ENCODE results near the gene EXD3. TPM values are rescaled to one million over a fixed set of nuclear protein-coding genes. Genes with fewer than 3 reads are reported as not detected.
A peak's percentile ranks its signal among the peaks of the same experiment; 100 is the strongest.

Gene EXD3
- total and polyA plus RNA-seq, 2 of the 4 experiments (the other 2 are of a cell fraction): 1.1 to 7.4 TPM

DNA sequence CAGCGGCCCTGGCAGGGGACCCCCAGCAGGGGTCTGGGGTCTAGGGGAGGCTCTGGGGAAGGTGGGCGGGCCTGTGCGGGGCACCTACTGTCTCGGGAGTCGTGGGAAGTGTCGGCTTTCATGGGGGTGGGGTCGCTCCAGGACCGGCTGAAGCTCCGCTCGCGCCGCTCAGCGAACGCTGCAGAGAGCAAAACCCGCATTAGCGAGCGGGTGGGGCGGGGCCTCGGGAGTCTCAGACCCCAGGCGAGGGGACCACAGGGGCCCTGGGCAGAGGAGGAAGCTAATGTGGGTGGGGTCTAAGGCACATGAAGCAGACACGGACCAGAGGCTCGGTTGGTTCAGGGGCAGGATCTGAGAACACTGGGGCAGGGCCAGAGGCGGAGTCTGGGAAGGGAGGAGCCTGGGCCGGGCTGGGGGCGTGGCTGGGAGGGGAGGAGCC is 30.7 kb upstream of the EXD3 start:
- Histone ChIP-seq H2AFZ (replicated peaks; ENCODE audit: low read length, poor library complexity) (peak overlapping the region; percentile 89), H4K91ac (ENCODE audit: insufficient read depth, low read depth, low read length) (no peak overlapping the region), H3K4me2 (ENCODE audit: low read depth, low read length) (peak overlapping the region; percentile 21), H3K4ac (ENCODE audit: low read depth, low read length) (no peak overlapping the region), H3K56ac (ENCODE audit: extremely low read depth, insufficient read depth, low read length) (no peak overlapping the region), H3K9me3 (ENCODE audit: control insufficient read depth, insufficient read depth, low read length) (no peaks in the 10 kb centered on the region), H3K18ac (ENCODE audit: low read depth, low read length) (no peak overlapping the region), H4K8ac (ENCODE audit: low read depth in 2 of 2, low read length in 2 of 2) (peak overlapping the region in 1 of 2 experiments; percentile 47; a peak in 1 of 4 replicates), H3K27me3 (ENCODE audit: control insufficient read depth, insufficient read depth, low read length) (no peaks in the 10 kb centered on the region), H3K4me1 (ENCODE audit: control insufficient read depth, insufficient read depth, low read length) (peaks cover 20% of the 10 kb centered on the region), H3K4me3 (ENCODE audit: insufficient read depth, low read depth, low read length) (no peak overlapping the region; the same call in 1 of the 2 replicates), H2BK120ac (ENCODE audit: low read depth, low read length) (no peak overlapping the region), H4K20me1 (ENCODE audit: insufficient read depth, low read length) (peaks cover 37% of the 10 kb centered on the region), H3K23ac (ENCODE audit: low read depth, low read length) (no peak overlapping the region), H3K9me1 (ENCODE audit: insufficient read depth, low read length) (no peaks in the 10 kb centered on the region), H2AK9ac (replicated peaks; ENCODE audit: low read depth, low read length, poor library complexity) (no peak overlapping the region), H2BK5ac (ENCODE audit: low read depth, low read length, poor library complexity, severe bottlenecking) (no peak overlapping the region), H3K27ac (ENCODE audit: insufficient read depth, low read length) (no peak overlapping the region), H2BK20ac (ENCODE audit: low read depth, low read length) (no peak overlapping the region), H3K14ac (replicated peaks; ENCODE audit: low read depth, low read length) (no peak overlapping the region), H3K79me1 (ENCODE audit: low read depth in 1 of 2, low read length in 2 of 2) (peaks cover 6 to 41% of the 10 kb centered on the region in 2 experiments; a peak in 3 of 4 replicates), H2BK15ac (ENCODE audit: low read depth, low read length) (no peak overlapping the region), H3K9ac (ENCODE audit: low read depth, low read length) (no peak overlapping the region), H2AK5ac (ENCODE audit: low read depth, low read length) (no peak overlapping the region), H4K5ac (ENCODE audit: low read depth, low read length) (no peak overlapping the region), H3K36me3 (ENCODE audit: control insufficient read depth, insufficient read depth, low read length) (peaks cover 45% of the 10 kb centered on the region)
- ChIA-PET CTCF (interaction anchor here (1.1 kb wide), 1 partner anchor 8 kb away, joined by 3 read pairs; no protein-coding TSS in a partner anchor), POLR2A (ENCODE audit: unreplicated experiment) (no interaction called here)
- dilution Hi-C loops (cut with HindIII; ENCODE audit: low sequenced_read_pairs, unreplicated experiment) (no loop called here), intact Hi-C loops (cut with micrococcal nuclease) (no loop called here), in situ Hi-C loops (cut with MboI; ENCODE audit: low sequenced_read_pairs) (no loop called here)
- 20% methylated on average over 10 of the region's 25 CpGs; no CpG with 5 or more reads in 1 of the 2 experiments for WGBS, 2 experiments (ENCODE audit: extremely low coverage in 2 of 2, insufficient read length in 1 of 2)
- DNase-seq (peak; percentile 58), ATAC-seq (ENCODE audit: low read depth) (peak; percentile 83)
- no TSS peak for BruUV-seq (replicated peaks)
- TF ChIP-seq ELK1 (IDR thresholded peaks at IDR 0.05; ENCODE audit: borderline replicate concordance, low read depth, low read length) (no peak), CEBPB (IDR thresholded peaks at IDR 0.05; ENCODE audit: low read depth, low read length) (no peak), BHLHE40 (IDR thresholded peaks at IDR 0.05; ENCODE audit: low read depth, low read length) (no peak), POLR2A (IDR thresholded peaks at IDR 0.05; ENCODE audit: low read depth, low read length) (no peak), USF2 (IDR thresholded peaks at IDR 0.05; ENCODE audit: low read depth, low read length) (no peak), RAD21 (IDR thresholded peaks at IDR 0.05; ENCODE audit: low read length) (no peak), SMC3 (IDR thresholded peaks at IDR 0.05; ENCODE audit: low read depth, low read length) (no peak)
- TF ChIP-seq, protein P1, sequence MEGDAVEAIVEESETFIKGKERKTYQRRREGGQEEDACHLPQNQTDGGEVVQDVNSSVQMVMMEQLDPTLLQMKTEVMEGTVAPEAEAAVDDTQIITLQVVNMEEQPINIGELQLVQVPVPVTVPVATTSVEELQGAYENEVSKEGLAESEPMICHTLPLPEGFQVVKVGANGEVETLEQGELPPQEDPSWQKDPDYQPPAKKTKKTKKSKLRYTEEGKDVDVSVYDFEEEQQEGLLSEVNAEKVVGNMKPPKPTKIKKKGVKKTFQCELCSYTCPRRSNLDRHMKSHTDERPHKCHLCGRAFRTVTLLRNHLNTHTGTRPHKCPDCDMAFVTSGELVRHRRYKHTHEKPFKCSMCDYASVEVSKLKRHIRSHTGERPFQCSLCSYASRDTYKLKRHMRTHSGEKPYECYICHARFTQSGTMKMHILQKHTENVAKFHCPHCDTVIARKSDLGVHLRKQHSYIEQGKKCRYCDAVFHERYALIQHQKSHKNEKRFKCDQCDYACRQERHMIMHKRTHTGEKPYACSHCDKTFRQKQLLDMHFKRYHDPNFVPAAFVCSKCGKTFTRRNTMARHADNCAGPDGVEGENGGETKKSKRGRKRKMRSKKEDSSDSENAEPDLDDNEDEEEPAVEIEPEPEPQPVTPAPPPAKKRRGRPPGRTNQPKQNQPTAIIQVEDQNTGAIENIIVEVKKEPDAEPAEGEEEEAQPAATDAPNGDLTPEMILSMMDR (conservative IDR thresholded peaks at IDR 0.05; ENCODE audit: low read depth, low read length): no peak

All from IMR-90 (cell line).